Subcutaneous adipose tissue (tissue), 4 donors: Measurements from ENCODE around the gene MGMT. TPM values are rescaled to one million over a fixed set of nuclear protein-coding genes. Genes with fewer than 3 reads are reported as not detected.

Experiments
- total RNA-seq, 4 donors: library from RNA; depleted of rRNA; stranded (reverse); fragments of >200 nt; gene quantifications; one replicate each; pipeline ENCODE4 v1.1.0, GENCODE V29; 2016
- TF ChIP-seq, protein P1 (sequence below): fragments of 450-650 bp; IDR thresholded peaks from one replicate; pipeline ENCODE4 v1.5.1; 2016; ENCODE audit warnings: low read depth, mild to moderate bottlenecking, control low read depth, antibody characterized with exemption, moderate library complexity

MGMT gene
- total RNA-seq, 4 donors from 2014 or later = 27.5 to 74.8 (median 42.2) TPM

DNA sequence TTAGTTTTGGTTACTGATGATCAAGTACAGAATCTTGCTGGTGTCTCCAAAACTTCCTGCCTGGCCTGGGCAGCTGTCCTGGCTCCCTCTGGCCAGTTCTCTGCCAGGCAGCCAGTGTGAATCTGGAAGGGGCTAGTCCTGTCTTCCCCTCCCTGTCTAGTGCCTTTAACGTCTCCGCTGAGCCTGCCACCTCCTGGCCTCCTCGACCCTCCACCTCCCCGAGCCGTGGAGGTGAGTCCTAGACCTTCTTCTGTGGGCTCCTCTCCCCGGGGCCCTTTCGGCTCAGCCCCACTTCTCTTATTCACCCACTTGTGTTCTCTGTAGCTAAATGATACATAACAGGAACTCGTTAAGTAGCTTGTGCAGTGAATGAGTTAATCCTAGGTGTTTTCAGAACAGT is 218.2 kb downstream of the MGMT start:
- TF ChIP-seq, protein P1, sequence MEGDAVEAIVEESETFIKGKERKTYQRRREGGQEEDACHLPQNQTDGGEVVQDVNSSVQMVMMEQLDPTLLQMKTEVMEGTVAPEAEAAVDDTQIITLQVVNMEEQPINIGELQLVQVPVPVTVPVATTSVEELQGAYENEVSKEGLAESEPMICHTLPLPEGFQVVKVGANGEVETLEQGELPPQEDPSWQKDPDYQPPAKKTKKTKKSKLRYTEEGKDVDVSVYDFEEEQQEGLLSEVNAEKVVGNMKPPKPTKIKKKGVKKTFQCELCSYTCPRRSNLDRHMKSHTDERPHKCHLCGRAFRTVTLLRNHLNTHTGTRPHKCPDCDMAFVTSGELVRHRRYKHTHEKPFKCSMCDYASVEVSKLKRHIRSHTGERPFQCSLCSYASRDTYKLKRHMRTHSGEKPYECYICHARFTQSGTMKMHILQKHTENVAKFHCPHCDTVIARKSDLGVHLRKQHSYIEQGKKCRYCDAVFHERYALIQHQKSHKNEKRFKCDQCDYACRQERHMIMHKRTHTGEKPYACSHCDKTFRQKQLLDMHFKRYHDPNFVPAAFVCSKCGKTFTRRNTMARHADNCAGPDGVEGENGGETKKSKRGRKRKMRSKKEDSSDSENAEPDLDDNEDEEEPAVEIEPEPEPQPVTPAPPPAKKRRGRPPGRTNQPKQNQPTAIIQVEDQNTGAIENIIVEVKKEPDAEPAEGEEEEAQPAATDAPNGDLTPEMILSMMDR = no peak

GRCh38 chr10:129689671-129690071 is 222.6 kb downstream of the MGMT start:
- TF ChIP-seq, protein P1 = no peak

- TF ChIP-seq, protein P1 = no peak
Measured at GRCh38 chr10:129690248-129691070, 223.4 kb downstream of the MGMT start.

DNA sequence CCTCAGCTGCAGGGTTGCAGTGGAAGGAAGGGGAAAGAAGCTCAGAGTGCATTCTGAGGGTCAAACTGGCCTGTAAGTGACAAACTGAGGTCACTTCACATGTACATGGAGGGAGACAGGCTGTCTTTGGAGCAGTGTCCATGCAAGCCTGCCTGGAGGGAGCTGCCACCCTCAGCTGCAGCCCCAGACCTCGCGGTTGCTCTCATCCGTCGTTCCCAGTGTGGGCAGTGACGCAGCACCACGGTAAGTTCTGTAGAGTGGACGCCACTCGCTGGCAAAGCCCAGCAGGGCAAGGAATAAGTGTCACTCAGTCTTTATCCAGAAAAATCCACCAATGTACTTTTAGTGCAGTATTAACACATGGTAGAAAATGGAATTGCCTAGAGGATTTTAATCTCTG is 225.7 kb downstream of the MGMT start:
- TF ChIP-seq, protein P1 = no peak

DNA sequence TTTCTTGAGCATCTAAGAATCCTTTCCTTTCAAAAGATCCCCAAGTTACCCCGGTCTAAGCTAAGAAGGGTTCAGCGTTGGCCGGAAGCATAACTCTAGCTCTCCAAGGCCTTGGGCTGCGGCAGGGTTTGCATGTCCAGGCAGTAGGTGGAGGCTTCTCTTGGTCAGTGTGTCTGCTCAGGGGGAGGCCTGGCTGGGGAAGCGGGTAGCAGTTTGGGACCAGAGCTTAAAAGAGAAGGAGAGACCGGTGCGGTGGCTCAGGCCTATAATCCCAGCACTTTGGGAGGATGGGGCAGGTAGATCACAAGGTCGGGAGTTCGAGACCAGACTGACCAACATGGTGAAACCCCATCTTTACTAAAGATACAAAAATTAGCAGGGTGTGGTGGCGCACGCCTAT is 226.3 kb downstream of the MGMT start:
- TF ChIP-seq, protein P1 = no peak

GRCh38 chr10:129694184-129694583 is 227.1 kb downstream of the MGMT start:
- TF ChIP-seq, protein P1 = no peak

DNA sequence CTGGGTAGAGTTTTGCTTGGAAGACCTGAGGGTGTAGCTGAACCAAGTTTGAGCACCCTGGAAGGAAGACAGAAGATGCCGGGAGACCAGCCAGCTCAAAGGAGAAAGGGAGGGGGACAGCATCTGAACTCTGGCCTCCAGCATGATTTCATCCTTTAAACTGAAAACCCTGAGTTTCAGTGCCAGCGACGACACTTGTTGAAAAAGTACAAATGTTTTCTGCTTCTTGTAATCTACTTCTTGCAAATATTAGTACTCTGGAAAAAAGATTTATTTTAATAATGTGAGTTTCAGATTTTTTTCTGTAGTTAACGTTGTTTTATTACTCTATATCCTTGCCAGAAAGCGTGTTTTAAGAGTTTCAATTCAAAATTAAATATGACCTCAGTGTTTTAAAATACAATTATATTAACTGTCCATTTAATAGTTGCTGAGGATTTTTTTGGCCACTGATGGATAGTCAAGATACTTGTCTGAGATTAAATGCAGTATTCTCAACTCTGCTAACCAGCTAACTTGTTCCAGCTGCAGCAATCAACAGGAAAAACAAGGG is 227.7 kb downstream of the MGMT start:
- TF ChIP-seq, protein P1 = no peak
